Esophagus squamous epithelium (tissue), 5 donors: Measurements from ENCODE around the gene MYL6. TPM values are rescaled to one million over a fixed set of nuclear protein-coding genes. Genes with fewer than 3 reads are reported as not detected.

Experiments used
- DNase-seq: peaks from one replicate; lab custom pipeline; 2025; lab: John Stamatoyannopoulos, UW
- H3K27ac ChIP-seq, 4 donors: fragments of 200-600 bp; sonication (generic); one replicate each; pipeline ENCODE4 v1.5.1; 2016 to 2019; ENCODE audit warnings: mild to moderate bottlenecking in 1 of 4
- H3K27me3 ChIP-seq, 4 donors: fragments of 200-600 bp; sonication (generic); 1 replicate in 3 of 4; 2 replicates in 1 of 4; pipeline versions ENCODE4 v1.5.1 to v1.6.0; 2017 to 2021; ENCODE audit warnings: antibody characterized with exemption in 1 of 4
- H3K36me3 ChIP-seq, 3 donors: fragments of 200-600 bp; sonication (generic); one replicate each; pipeline ENCODE4 v1.5.1; 2016 to 2019
- H3K4me1 ChIP-seq, 3 donors: fragments of 200-600 bp; sonication (generic); one replicate each; pipeline ENCODE4 v1.5.1; 2017 to 2019
- H3K4me3 ChIP-seq, 4 donors: fragments of 200-600 bp; sonication (generic); 1 replicate in 3 of 4; 2 replicates in 1 of 4; pipeline ENCODE4 v1.5.1; 2016 to 2019; ENCODE audit warnings: mild to moderate bottlenecking in 2 of 4, moderate library complexity in 1 of 4
- H3K9me3 ChIP-seq, 3 donors: fragments of 200-600 bp; sonication (generic); one replicate each; pipeline ENCODE4 v1.5.1; 2016 to 2019
- POLR2A ChIP-seq, 4 donors: fragments of 450-650 bp; IDR thresholded peaks; one replicate each; pipeline ENCODE4 v1.6.1; 2017; ENCODE audit warnings: antibody characterized with exemption in 4 of 4, mild to moderate bottlenecking in 4 of 4, moderate library complexity in 3 of 4
- WGBS, 2 donors: methylation state at CpG; one replicate each; pipeline ENCODE4 v1.1.5; 2018; 5-methylcytosine and 5-hydroxymethylcytosine counted together
- intact Hi-C: fragments of 100-400 bp; cut with DNase I; formaldehyde crosslinking; loops from one replicate; pipeline ENCODE4 v1.15.0; 2022
- total RNA-seq, 4 donors: library from RNA; depleted of rRNA; stranded (reverse); fragments of >200 nt; gene quantifications; one replicate each; pipeline ENCODE4 v1.1.0, GENCODE V29; 2016
- TF ChIP-seq, protein P1 (sequence below), 6 experiments: fragments of 450-650 bp in 4 of 6; fragments of 200-600 bp in 2 of 6; sonication (generic) in 2 of 6; IDR thresholded peaks; one replicate each; pipeline ENCODE4 v1.5.1; 2016 to 2019; ENCODE audit warnings: antibody characterized with exemption in 6 of 6, mild to moderate bottlenecking in 4 of 6, moderate library complexity in 4 of 6
- donor health status: DM: yes; HTN: yes; CAD: no.

The MYL6 gene
- total RNA-seq, 4 donors from 2014 or later = 1,011 to 2,279 (median 1,490) TPM

DNA sequence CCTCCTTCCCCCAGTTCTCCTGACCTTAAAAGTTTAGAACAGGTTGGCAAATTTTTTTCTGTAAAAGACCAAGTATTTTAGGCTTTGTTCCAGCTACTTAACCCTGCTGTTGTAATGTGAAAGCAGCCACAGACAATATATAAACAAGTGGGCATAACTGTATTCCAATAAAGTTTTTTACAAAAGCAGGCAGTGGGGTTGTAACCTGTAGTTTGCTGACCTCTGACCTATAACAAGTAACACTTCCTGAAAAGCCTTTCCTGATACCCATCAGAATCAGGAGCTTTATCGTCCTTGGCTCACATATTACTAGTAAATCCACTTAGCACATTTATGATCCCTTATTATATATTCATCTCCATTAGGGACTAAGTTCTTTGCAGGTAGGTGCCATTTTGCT lies 44.2 kb downstream of the MYL6 start:
- Histone ChIP-seq H3K4me1 (peaks cover 0 to 5% (median 0%) of the 10 kb centered on the region in 3 donors), H3K9me3 (no peaks in the 10 kb centered on the region), H3K27ac (no peak overlapping the region), H3K4me3 (no peak overlapping the region), H3K27me3 (no peaks in the 10 kb centered on the region), H3K36me3 (peaks cover 7 to 36% (median 12%) of the 10 kb centered on the region in 3 donors)
- TF ChIP-seq, protein P1, sequence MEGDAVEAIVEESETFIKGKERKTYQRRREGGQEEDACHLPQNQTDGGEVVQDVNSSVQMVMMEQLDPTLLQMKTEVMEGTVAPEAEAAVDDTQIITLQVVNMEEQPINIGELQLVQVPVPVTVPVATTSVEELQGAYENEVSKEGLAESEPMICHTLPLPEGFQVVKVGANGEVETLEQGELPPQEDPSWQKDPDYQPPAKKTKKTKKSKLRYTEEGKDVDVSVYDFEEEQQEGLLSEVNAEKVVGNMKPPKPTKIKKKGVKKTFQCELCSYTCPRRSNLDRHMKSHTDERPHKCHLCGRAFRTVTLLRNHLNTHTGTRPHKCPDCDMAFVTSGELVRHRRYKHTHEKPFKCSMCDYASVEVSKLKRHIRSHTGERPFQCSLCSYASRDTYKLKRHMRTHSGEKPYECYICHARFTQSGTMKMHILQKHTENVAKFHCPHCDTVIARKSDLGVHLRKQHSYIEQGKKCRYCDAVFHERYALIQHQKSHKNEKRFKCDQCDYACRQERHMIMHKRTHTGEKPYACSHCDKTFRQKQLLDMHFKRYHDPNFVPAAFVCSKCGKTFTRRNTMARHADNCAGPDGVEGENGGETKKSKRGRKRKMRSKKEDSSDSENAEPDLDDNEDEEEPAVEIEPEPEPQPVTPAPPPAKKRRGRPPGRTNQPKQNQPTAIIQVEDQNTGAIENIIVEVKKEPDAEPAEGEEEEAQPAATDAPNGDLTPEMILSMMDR (IDR thresholded peaks at IDR 0.05) = no peak
- TF ChIP-seq POLR2A (IDR thresholded peaks at IDR 0.05) = no peak
- WGBS, 2 donors = 58 to 63% methylated on average over 1 of the region's 1 CpG
- intact Hi-C loops = no loop called here
- DNase-seq = no peak

DNA sequence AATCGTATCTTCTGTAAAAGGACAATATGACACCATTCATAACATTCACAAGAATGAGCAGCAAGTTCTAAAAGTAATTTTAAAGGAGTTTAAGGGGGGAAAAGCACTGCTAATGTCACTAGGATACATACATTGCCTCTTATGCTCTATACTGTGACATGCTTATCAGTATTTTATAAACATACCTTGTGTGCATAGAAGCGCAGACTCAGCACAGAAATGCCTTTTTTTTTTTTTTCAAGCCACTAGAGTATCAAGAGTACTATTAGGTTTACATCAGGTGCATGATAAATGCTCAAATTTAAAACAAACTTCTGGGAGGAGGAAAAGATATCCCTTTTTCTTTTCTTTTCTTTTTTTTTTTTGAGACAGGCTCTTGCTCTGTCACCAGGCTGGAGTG lies 44.7 kb downstream of the MYL6 start:
- Histone ChIP-seq H3K36me3 (peaks cover 10 to 40% (median 12%) of the 10 kb centered on the region in 3 donors), H3K27ac (no peak overlapping the region), H3K27me3 (no peaks in the 10 kb centered on the region), H3K4me3 (no peak overlapping the region), H3K9me3 (no peaks in the 10 kb centered on the region), H3K4me1 (peaks cover 0 to 5% (median 0%) of the 10 kb centered on the region in 3 donors)
- DNase-seq = no peak
- intact Hi-C loops = no loop called here
- TF ChIP-seq, protein P1 (IDR thresholded peaks at IDR 0.05) = no peak
- no peak for TF ChIP-seq POLR2A (IDR thresholded peaks at IDR 0.05)
- 58 to 68% methylated on average over 2 of the region's 2 CpGs for WGBS, 2 donors

DNA sequence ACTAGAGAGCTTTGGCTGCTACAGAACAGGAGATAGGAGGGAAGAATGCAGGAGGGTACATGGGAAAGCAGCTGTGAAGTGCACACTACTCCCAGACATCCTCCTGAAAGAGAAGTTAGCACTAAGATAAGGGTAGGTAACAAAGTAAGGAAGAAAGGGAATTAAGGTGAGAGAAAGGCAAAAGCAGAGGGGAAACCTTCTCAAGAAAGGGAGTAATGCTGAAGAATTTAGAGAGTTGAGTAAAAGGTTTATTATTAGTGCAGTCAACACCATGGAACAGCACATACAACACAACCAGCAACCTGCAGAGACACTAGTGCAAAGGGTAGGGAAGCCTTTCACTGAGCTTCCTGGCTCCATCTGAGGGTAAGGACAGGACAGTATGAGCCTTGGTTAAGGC lies 46.1 kb downstream of the MYL6 start:
- no peaks in the 10 kb centered on the region for H3K9me3 ChIP-seq
- H3K36me3 ChIP-seq = peaks cover 12 to 55% (median 19%) of the 10 kb centered on the region in 3 donors
- intact Hi-C loops = no loop called here
- H3K27me3 ChIP-seq = no peaks in the 10 kb centered on the region
- H3K27ac ChIP-seq = no peak overlapping the region
- H3K4me3 ChIP-seq = no peak overlapping the region
- no peak for DNase-seq
- TF ChIP-seq, protein P1 (IDR thresholded peaks at IDR 0.05) = no peak
- no peak for TF ChIP-seq POLR2A (IDR thresholded peaks at IDR 0.05)
- peaks cover 0 to 5% (median 0%) of the 10 kb centered on the region in 3 donors for H3K4me1 ChIP-seq

DNA sequence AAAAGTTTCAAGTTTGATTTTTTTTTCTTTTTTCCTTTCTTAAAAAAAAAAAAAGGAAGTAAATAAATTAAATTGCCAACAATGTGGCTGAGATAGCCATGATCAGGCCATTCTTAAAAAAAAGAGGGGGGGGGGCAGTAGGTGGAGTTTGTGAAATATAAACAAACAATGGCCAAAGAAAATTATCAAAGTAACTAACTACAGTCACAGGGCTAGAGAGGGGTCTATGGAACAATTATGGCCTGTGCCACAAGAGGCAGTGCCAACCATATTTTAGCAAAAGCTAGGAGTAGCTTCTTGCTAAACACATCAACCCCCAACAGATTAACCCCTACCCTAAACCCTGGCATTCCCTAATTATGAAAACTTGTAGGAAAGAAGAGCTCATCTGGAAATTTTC lies 47.3 kb downstream of the MYL6 start:
- H3K4me1 ChIP-seq = peaks cover 0 to 5% (median 0%) of the 10 kb centered on the region in 3 donors
- peaks cover 21 to 66% (median 29%) of the 10 kb centered on the region in 3 donors for H3K36me3 ChIP-seq
- DNase-seq = no peak
- TF ChIP-seq, protein P1 (IDR thresholded peaks at IDR 0.05) = peak in 1 of 6 experiments; percentile 4
- TF ChIP-seq POLR2A (IDR thresholded peaks at IDR 0.05) = no peak
- H3K4me3 ChIP-seq = no peak overlapping the region
- intact Hi-C loops = no loop called here
- H3K9me3 ChIP-seq = no peaks in the 10 kb centered on the region
- H3K27ac ChIP-seq = no peak overlapping the region
- no peaks in the 10 kb centered on the region for H3K27me3 ChIP-seq

DNA sequence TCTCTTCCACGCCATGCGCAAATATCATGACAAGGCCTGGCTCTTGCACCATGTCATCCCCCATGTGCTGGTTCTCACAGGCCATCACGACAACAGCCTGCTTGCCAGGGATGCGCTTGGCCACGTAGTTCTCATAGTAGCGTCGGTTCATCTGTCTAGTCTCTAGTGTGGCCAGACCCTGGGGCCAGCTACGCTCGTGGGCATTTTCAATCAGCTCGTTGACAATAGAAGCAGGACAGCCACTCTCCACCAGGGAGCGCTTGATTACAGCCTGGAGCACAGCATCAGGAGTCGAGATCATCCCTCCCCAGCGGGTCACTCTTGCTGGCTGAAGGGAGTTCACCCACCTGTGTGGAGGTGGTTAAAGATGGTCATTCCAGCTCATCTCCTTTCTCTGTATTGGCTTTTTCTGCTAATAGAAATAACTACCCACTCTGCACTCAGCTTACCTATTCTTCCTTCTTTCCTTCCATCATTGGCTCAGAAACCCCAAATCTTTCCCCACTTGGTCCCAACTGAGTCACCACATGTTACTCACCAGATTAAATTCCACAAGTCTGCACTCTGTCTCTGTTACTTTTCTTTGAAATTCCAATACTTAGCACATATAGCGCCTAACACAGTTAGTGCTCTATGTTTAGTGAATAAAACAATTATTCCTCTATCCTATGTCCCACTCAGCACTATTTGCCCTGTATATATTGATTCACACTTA lies 48.5 kb downstream of the MYL6 start:
- Histone ChIP-seq H3K9me3 (no peaks in the 10 kb centered on the region), H3K4me1 (peaks cover 0 to 5% (median 0%) of the 10 kb centered on the region in 3 donors), H3K27ac (no peak overlapping the region), H3K36me3 (peaks cover 21 to 78% (median 39%) of the 10 kb centered on the region in 3 donors), H3K4me3 (no peak overlapping the region), H3K27me3 (no peaks in the 10 kb centered on the region)
- no peak for DNase-seq
- no peak for TF ChIP-seq POLR2A (IDR thresholded peaks at IDR 0.05)
- TF ChIP-seq, protein P1 (IDR thresholded peaks at IDR 0.05) = peak in 5 of 6 experiments; percentile 39 to 66 (median 54)
- WGBS, 2 donors = 57 to 65% methylated on average over 6 to 14 of the region's 14 CpGs
- intact Hi-C loops = no loop called here
